Right lobe of liver (tissue), 6 donors: ENCODE data around the gene TRABD2B. TPM values are rescaled to one million over a fixed set of nuclear protein-coding genes. Genes with fewer than 3 reads are reported as not detected.

Experiments
- ATAC-seq, 4 donors: fragments of 200-7000 bp; cut with Tn5 transposase; one replicate each; pipeline ENCODE4 v1.9.1; 2020; ENCODE audit warnings: mild to moderate bottlenecking in 4 of 4, moderate library complexity in 4 of 4
- DNase-seq, 3 donors: peaks; one replicate each; pipeline ENCODE4 v3.0.0-alpha.2; 2020
- H3K27ac ChIP-seq, 3 donors: fragments of 200-600 bp; one replicate each; pipeline ENCODE4 v1.8.0; 2022
- H3K27me3 ChIP-seq, 2 donors: fragments of 200-600 bp; one replicate each; pipeline ENCODE4 v1.8.0; 2022
- H3K36me3 ChIP-seq, 4 donors: fragments of 200-600 bp; sonication (generic) in 1 of 4; one replicate each; pipeline versions ENCODE4 v1.5.1 to v1.8.0; 2017 to 2022; ENCODE audit warnings: control low read depth in 1 of 4
- H3K4me1 ChIP-seq, 4 donors: fragments of 200-600 bp; sonication (generic) in 1 of 4; one replicate each; pipeline versions ENCODE4 v1.5.1 to v1.8.0; 2017 to 2022; ENCODE audit warnings: control low read depth in 1 of 4
- H3K4me3 ChIP-seq, 3 donors: fragments of 200-600 bp; one replicate each; pipeline ENCODE4 v1.8.0; 2022
- H3K9me3 ChIP-seq, 4 donors: fragments of 200-600 bp; sonication (generic) in 1 of 4; one replicate each; pipeline versions ENCODE4 v1.5.1 to v1.8.0; 2017 to 2022; ENCODE audit warnings: control low read depth in 1 of 4
- CTCF ChIP-seq, 4 donors: fragments of 200-600 bp in 3 of 4; fragments of 450-650 bp in 1 of 4; IDR thresholded peaks; one replicate each; pipeline versions ENCODE4 v1.5.1 to v1.8.0; 2016 to 2022; ENCODE audit warnings: antibody characterized with exemption in 4 of 4, mild to moderate bottlenecking in 2 of 4
- POLR2A ChIP-seq: fragments of 450-650 bp; IDR thresholded peaks from one replicate; pipeline ENCODE4 v1.6.1; 2017; ENCODE audit warnings: antibody characterized with exemption, mild to moderate bottlenecking
- WGBS: methylation state at CpG from one replicate; pipeline ENCODE4 v1.1.6; 2018; ENCODE audit warnings: low coverage, low lambda C conversion rate; ENCODE audit not compliant: insufficient coverage; ENCODE audit errors: missing lambda C conversion rate; 5-methylcytosine and 5-hydroxymethylcytosine counted together
- intact Hi-C, 2 donors: fragments of 100-400 bp; cut with DNase I; formaldehyde crosslinking; loops; one replicate each; pipeline versions ENCODE4 v1.11.2 to v1.14.1; 2022
- total RNA-seq, 6 experiments: library from RNA; depleted of rRNA in 2 of 6; stranded (reverse); fragments of >200 nt in 2 of 6; fragmentation: NEBNext Ultra II Directional in 3 of 6; extraction: Animal tissue kit (Norgen Biotek cat#: 25700) in 3 of 6; gene quantifications; one replicate each; pipeline versions ENCODE4 v1.1.0 to v1.2.4, GENCODE V29; 2016 to 2023
- donor health status: DM: no; HTN: yes; CAD: no.
- donor health status: DM: no; HTN: no; CAD: no.
- donor health status: DM: no; HTN: no; CAD: no.
- donor health status: DM: no; HTN: yes; CAD: no.
- donor health status: DM: no; HTN: yes; CAD: no.

Gene TRABD2B
- total RNA-seq, 6 experiments from 2014 or later, result 0.55 to 9.5 (median 1.8) TPM

GRCh38 chr1:47778280-47778679, 218.9 kb downstream of the TRABD2B start:
- TF ChIP-seq CTCF (IDR thresholded peaks at IDR 0.05) (no peak), POLR2A (no peak)
- H3K27me3 ChIP-seq, result no peaks in the 10 kb centered on the region
- no peaks in the 10 kb centered on the region for H3K36me3 ChIP-seq
- H3K27ac ChIP-seq, result no peak overlapping the region
- WGBS, result no CpG with 5 or more reads among the region's 6 CpGs
- intact Hi-C loops, result no loop called here
- no peak overlapping the region for H3K4me3 ChIP-seq
- DNase-seq (no peak), ATAC-seq (no peak)
- peaks cover 0 to 5% (median 0%) of the 10 kb centered on the region in 4 donors for H3K4me1 ChIP-seq
- no peaks in the 10 kb centered on the region for H3K9me3 ChIP-seq

GRCh38 chr1:47777322-47777721, 219.9 kb downstream of the TRABD2B start:
- WGBS, result 100% methylated on average over 1 of the region's 6 CpGs
- no peak overlapping the region for H3K27ac ChIP-seq
- no peaks in the 10 kb centered on the region for H3K27me3 ChIP-seq
- no peak overlapping the region for H3K4me3 ChIP-seq
- ATAC-seq (no peak), DNase-seq (no peak)
- no peaks in the 10 kb centered on the region for H3K36me3 ChIP-seq
- no peaks in the 10 kb centered on the region for H3K9me3 ChIP-seq
- peaks cover 0 to 5% (median 0%) of the 10 kb centered on the region in 4 donors for H3K4me1 ChIP-seq
- intact Hi-C loops, result no loop called here
- TF ChIP-seq POLR2A (no peak), CTCF (IDR thresholded peaks at IDR 0.05) (no peak)

DNA sequence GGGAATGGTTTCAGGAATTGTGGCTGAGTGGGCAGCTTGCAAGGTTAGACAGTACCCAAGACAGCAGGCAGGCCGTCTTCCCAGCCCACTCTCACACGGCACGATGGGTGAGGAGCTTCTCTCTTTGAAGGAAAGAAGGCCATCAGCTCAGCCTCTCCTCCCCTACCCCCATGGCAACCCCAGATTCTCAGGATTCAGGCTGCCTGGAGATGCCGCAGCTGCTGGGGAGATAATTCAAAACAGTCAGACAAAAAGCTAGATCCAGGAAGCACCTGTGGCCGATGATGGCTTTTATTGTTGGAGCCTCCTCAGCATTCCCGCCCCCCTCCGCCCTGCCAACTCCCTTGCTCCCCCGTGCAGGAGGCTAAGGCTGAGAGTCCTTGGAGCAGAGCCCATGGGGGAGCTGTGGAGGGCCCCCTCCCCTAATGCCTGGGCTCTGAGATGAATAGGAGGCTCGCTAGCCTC, 220.5 kb downstream of the TRABD2B start:
- ATAC-seq (no peak), DNase-seq (no peak)
- WGBS, result 80% methylated on average over 4 of the region's 9 CpGs
- H3K9me3 ChIP-seq, result no peaks in the 10 kb centered on the region
- no peak overlapping the region for H3K4me3 ChIP-seq
- no peak overlapping the region for H3K27ac ChIP-seq
- H3K4me1 ChIP-seq, result peaks cover 0 to 5% (median 0%) of the 10 kb centered on the region in 4 donors
- intact Hi-C loops, result no loop called here
- TF ChIP-seq CTCF (IDR thresholded peaks at IDR 0.05), result no peak
- no peak for TF ChIP-seq POLR2A
- no peaks in the 10 kb centered on the region for H3K27me3 ChIP-seq
- H3K36me3 ChIP-seq, result no peaks in the 10 kb centered on the region

DNA sequence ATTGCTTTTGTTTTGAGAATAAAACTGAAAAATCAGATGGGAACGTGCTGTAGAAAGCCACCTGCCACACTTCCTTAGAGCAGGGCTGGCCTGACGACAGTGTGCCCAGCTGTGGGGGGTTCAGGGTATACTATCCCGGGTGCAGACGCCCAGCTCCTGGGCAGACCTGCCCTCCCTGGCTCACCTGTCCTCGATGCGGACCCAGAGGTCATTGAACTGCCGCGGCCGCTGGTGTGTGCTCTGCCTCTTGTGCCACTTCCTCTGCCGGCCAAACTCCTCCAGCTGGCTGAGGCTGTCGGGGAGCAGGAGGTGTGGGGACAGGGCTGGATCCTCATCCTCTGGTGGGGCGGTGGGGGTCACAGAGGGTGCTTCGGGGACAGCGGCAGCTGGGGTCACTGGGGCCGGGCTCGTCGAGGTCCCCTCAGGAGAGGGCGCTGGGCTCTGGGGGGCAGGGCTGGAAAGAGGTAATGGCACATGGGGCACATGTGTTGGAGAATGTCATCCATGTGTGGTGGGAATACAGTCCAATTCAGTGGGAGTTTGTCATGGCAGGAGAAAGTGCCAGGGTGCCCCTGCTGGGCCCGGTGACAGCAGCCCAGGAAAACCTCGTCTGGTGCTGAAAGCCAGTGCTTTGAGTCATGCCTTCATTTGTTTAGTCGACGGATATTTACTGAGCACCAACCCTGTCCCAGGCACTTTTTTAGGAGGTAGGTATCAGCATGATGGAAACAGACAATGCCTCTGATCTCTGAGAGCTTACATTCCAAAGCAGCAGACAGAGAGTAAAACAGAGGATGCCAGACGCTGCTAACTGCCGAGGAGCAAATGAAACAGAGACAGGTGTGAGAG, 222.0 kb downstream of the TRABD2B start:
- H3K27me3 ChIP-seq, result no peaks in the 10 kb centered on the region
- peak; percentile 53 to 69 (median 53) for DNase-seq
- H3K4me1 ChIP-seq, result peaks cover 0 to 5% (median 0%) of the 10 kb centered on the region in 4 donors
- ATAC-seq, result peak; percentile 68 to 92 (median 80)
- TF ChIP-seq CTCF (IDR thresholded peaks at IDR 0.05) (no peak), POLR2A (no peak)
- no peak overlapping the region for H3K27ac ChIP-seq
- no peak overlapping the region for H3K4me3 ChIP-seq
- WGBS, result 55% methylated on average over 15 of the region's 24 CpGs
- no peaks in the 10 kb centered on the region for H3K9me3 ChIP-seq
- intact Hi-C loops, result no loop called here
- no peaks in the 10 kb centered on the region for H3K36me3 ChIP-seq
